Body of pancreas (tissue), 4 donors: ENCODE results near the gene GRXCR2. TPM values are rescaled to one million over a fixed set of nuclear protein-coding genes. Genes with fewer than 3 reads are reported as not detected.

Source experiments
- ATAC-seq: fragments of 150-250 bp; one replicate; pipeline ENCODE4 v1.9.1; 2016
- DNase-seq, 4 donors: peaks; one replicate each; pipeline ENCODE4 v3.0.0-alpha.2; 2019
- H3K27ac ChIP-seq, 4 donors: fragments of 200-600 bp; sonication (generic); 1 replicate in 3 of 4; 2 replicates in 1 of 4; pipeline versions ENCODE4 v1.5.1 to v1.6.1; 2016 to 2019; ENCODE audit warnings: mild to moderate bottlenecking in 1 of 4, mixed read lengths in 1 of 4, moderate library complexity in 1 of 4
- H3K27me3 ChIP-seq, 2 donors: fragments of 200-600 bp; sonication (generic); one replicate each; pipeline ENCODE4 v1.6.0; 2016; ENCODE audit warnings: mild to moderate bottlenecking in 1 of 2
- H3K36me3 ChIP-seq, 2 donors: fragments of 200-600 bp; sonication (generic); replicated peaks in 1 of 2; 2 replicates each; pipeline ENCODE4 v1.5.1; 2016; ENCODE audit warnings: low read depth in 2 of 2; ENCODE audit not compliant: insufficient read depth in 1 of 2
- H3K4me1 ChIP-seq: fragments of 200-600 bp; sonication (generic); one replicate; pipeline ENCODE4 v1.6.0; 2016
- H3K4me3 ChIP-seq, 2 donors: fragments of 200-600 bp; sonication (generic); 1 replicate in 1 of 2; 2 replicates in 1 of 2; pipeline ENCODE4 v1.5.1; 2016 to 2019
- H3K9me3 ChIP-seq, 3 donors: fragments of 200-600 bp; sonication (generic); 1 replicate in 2 of 3; 2 replicates in 1 of 3; pipeline ENCODE4 v1.5.1; 2016
- POLR2A ChIP-seq, 3 donors: fragments of 450-650 bp; IDR thresholded peaks; one replicate each; pipeline ENCODE4 v1.6.1; 2016; ENCODE audit warnings: antibody characterized with exemption in 3 of 3, mild to moderate bottlenecking in 2 of 3
- WGBS, 2 donors: methylation state at CpG; one replicate each; pipeline ENCODE4 v1.1.5; 2017; 5-methylcytosine and 5-hydroxymethylcytosine counted together
- intact Hi-C: fragments of 100-400 bp; cut with DNase I; formaldehyde crosslinking; loops from one replicate; pipeline ENCODE4 v1.15.1; 2023
- total RNA-seq, 2 donors: library from RNA; depleted of rRNA; stranded (reverse); fragments of >200 nt; gene quantifications; one replicate each; pipeline ENCODE4 v1.1.0, GENCODE V29; 2016
- TF ChIP-seq, protein P1 (sequence below), 7 experiments: fragments of 450-650 bp in 4 of 7; fragments of 200-600 bp in 3 of 7; sonication (generic) in 3 of 7; IDR thresholded peaks; one replicate each; pipeline ENCODE4 v1.5.1; 2016 to 2019; ENCODE audit warnings: antibody characterized with exemption in 7 of 7

The GRXCR2 gene
- total RNA-seq, 2 donors from 2014 or later = not detected

- Histone ChIP-seq H3K27me3 (no peaks in the 10 kb centered on the region), H3K4me1 (peaks cover 5% of the 10 kb centered on the region), H3K36me3 (peaks cover 0 to 1% of the 10 kb centered on the region in 2 donors), H3K27ac (no peak overlapping the region), H3K4me3 (no peak overlapping the region), H3K9me3 (no peaks in the 10 kb centered on the region)
- 81 to 82% methylated on average over 3 of the region's 3 CpGs for WGBS, 2 donors
- no peak for TF ChIP-seq POLR2A (IDR thresholded peaks at IDR 0.05)
- TF ChIP-seq, protein P1, sequence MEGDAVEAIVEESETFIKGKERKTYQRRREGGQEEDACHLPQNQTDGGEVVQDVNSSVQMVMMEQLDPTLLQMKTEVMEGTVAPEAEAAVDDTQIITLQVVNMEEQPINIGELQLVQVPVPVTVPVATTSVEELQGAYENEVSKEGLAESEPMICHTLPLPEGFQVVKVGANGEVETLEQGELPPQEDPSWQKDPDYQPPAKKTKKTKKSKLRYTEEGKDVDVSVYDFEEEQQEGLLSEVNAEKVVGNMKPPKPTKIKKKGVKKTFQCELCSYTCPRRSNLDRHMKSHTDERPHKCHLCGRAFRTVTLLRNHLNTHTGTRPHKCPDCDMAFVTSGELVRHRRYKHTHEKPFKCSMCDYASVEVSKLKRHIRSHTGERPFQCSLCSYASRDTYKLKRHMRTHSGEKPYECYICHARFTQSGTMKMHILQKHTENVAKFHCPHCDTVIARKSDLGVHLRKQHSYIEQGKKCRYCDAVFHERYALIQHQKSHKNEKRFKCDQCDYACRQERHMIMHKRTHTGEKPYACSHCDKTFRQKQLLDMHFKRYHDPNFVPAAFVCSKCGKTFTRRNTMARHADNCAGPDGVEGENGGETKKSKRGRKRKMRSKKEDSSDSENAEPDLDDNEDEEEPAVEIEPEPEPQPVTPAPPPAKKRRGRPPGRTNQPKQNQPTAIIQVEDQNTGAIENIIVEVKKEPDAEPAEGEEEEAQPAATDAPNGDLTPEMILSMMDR (IDR thresholded peaks at IDR 0.05) = peak in 2 of 7 experiments; percentile 17 to 20
- DNase-seq (peak in 3 of 4 donors; percentile 29 to 43 (median 30)), ATAC-seq (peak; percentile 30)
- intact Hi-C loops = no loop called here
Observed at GRCh38 chr5:145811834-145812625, 60.8 kb downstream of the GRXCR2 start.

Other genes starting within 250 kb of the GRXCR2 start
- 10 to 100 TPM; 17.1 to 22.4 TPM for gene PRELID2, start 37.7 kb downstream of the GRXCR2 start, total RNA-seq
- 10 to 100 TPM; 14.8 to 25.7 TPM for gene SH3RF2, start 63.6 kb upstream of the GRXCR2 start, total RNA-seq
- not detected for gene PLAC8L1, start 232.6 kb upstream of the GRXCR2 start, total RNA-seq